ENCODE measurements around the gene NIPBL.
"Not testable (repeated sequence)": the region's sequence is repeated elsewhere in the genome, so short reads cannot be mapped to it uniquely, and the experiment has no call there.

The NIPBL gene

GRCh38 chr5:36844305-36844704 lies 32.3 kb upstream of the NIPBL start:
- no peak overlapping the region for H3K4me3 ChIP-seq (replicated peaks; ENCODE audit: low read depth, low read length)
- no peak for DNase-seq (ENCODE audit: low read depth)
- TF ChIP-seq, protein P1, sequence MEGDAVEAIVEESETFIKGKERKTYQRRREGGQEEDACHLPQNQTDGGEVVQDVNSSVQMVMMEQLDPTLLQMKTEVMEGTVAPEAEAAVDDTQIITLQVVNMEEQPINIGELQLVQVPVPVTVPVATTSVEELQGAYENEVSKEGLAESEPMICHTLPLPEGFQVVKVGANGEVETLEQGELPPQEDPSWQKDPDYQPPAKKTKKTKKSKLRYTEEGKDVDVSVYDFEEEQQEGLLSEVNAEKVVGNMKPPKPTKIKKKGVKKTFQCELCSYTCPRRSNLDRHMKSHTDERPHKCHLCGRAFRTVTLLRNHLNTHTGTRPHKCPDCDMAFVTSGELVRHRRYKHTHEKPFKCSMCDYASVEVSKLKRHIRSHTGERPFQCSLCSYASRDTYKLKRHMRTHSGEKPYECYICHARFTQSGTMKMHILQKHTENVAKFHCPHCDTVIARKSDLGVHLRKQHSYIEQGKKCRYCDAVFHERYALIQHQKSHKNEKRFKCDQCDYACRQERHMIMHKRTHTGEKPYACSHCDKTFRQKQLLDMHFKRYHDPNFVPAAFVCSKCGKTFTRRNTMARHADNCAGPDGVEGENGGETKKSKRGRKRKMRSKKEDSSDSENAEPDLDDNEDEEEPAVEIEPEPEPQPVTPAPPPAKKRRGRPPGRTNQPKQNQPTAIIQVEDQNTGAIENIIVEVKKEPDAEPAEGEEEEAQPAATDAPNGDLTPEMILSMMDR (IDR thresholded peaks at IDR 0.05; ENCODE audit: low read length, missing control alignments) = no peak

DNA sequence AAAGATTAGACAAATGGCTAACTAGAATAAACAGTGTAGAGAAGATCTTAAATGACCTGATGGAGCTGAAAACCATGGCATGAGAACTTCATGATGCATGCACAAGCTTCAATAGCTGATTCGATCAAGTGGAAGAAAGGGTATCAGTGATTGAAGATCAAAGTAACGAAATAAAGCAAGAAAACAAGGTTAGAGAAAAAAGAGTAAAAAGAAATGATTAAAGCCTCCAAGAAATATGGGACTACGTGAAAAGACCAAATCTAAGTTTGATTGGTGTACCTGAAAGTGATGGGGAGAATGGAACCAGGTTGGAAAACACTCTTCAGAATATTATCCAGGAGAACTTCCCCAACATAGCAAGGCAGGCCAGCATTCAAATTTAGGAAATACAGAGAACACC lies 28.0 kb upstream of the NIPBL start:
- not testable (repeated sequence) for H3K4me3 ChIP-seq (replicated peaks; ENCODE audit: low read depth, low read length); DNase-seq (ENCODE audit: low read depth)

GRCh38 chr5:36852903-36853302 lies 23.7 kb upstream of the NIPBL start:
- DNase-seq (ENCODE audit: low read depth); H3K4me3 ChIP-seq (replicated peaks; ENCODE audit: low read depth, low read length): not testable (repeated sequence)

- no peak for DNase-seq (ENCODE audit: low read depth)
- H3K4me3 ChIP-seq (replicated peaks; ENCODE audit: low read depth, low read length) = no peak overlapping the region
- TF ChIP-seq, protein P1 (IDR thresholded peaks at IDR 0.05; ENCODE audit: low read length, missing control alignments) = no peak
Measured at GRCh38 chr5:36854402-36855140, 22.0 kb upstream of the NIPBL start.

DNA sequence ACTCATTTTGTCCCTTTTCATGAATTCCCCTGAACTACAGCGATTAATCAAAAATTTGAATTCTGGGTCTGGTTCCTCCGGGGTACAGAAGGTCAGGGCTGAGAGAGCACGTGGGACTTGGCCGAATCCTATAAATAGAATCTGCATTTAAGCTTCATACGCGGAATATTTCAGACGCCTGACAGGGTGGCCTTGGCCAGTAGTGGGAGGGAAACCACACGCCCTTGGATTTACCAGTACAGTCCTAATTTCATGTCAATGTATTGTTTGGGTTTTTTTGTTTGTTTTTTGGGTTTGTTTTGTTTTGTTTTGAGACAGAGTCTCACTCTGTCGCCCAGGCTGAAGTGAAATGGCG lies 21.5 kb upstream of the NIPBL start:
- no peak for DNase-seq (ENCODE audit: low read depth)
- no peak overlapping the region for H3K4me3 ChIP-seq (replicated peaks; ENCODE audit: low read depth, low read length)
- TF ChIP-seq, protein P1 (IDR thresholded peaks at IDR 0.05; ENCODE audit: low read length, missing control alignments) = no peak

DNA sequence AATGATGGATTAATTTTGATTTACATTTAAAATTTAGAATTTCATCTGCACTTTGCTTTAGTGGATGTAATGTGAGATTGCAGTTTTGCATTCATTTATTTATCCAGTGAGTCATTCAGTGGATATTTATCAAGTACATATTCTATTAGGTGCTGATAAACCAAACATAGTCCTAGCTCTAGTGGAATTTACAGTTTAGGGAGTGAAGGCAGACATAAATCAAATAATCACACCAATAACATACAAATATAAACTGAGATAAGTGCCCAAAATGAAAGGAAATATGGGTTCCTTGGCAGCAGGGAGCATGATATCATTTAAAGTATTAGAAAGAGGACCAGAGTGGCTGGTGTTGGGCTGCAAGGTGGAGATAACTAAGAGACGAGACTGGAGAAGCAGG lies 14.7 kb upstream of the NIPBL start:
- no peak overlapping the region for H3K4me3 ChIP-seq (replicated peaks; ENCODE audit: low read depth, low read length)
- TF ChIP-seq, protein P1 (IDR thresholded peaks at IDR 0.05; ENCODE audit: low read length, missing control alignments) = no peak
- no peak for DNase-seq (ENCODE audit: low read depth)

GRCh38 chr5:36870399-36871040 lies 6.0 kb upstream of the NIPBL start:
- TF ChIP-seq, protein P1 (IDR thresholded peaks at IDR 0.05; ENCODE audit: low read length, missing control alignments) = peak; percentile 64
- peak; percentile 80 for DNase-seq (ENCODE audit: low read depth)
- no peak overlapping the region for H3K4me3 ChIP-seq (replicated peaks; ENCODE audit: low read depth, low read length)

DNA sequence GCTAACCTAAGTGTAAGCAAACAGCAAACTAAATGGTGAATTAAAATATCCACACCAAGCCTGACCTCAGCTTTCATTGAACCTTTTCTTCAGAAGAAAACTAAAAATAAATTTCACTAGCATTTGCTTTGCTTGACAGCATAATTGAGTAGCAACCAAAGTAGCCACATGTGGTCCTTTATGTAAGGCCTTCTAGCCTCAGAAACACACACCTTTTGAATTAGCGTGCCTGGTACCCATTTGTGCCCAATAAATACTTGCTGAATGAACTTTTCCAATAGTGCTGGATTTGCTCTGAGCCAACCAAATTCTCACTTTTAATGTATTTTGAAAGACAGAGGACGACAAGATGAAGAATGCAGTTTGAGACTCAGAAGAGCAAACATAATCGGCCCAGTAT lies 2.1 kb upstream of the NIPBL start:
- peak overlapping the region; percentile 83 for H3K4me3 ChIP-seq (replicated peaks; ENCODE audit: low read depth, low read length)
- no peak for DNase-seq (ENCODE audit: low read depth)
- TF ChIP-seq, protein P1 (IDR thresholded peaks at IDR 0.05; ENCODE audit: low read length, missing control alignments) = no peak

All from fibroblast of pulmonary artery (primary cell).